ENCODE measurements around the gene USP2.

Gene USP2

GRCh38 chr11:119421941-119422808, 40.7 kb upstream of the USP2 start:
- peak; percentile 48 for ATAC-seq
- TF ChIP-seq ESRRG (CRISPR knock-in tag; IDR thresholded peaks at IDR 0.05) (no peak), OSR1 (CRISPR knock-in tag; IDR thresholded peaks at IDR 0.05) (no peak), ZNF8 (CRISPR knock-in tag; IDR thresholded peaks at IDR 0.05) (no peak), GLIS3 (CRISPR knock-in tag; IDR thresholded peaks at IDR 0.05) (no peak), RARB (CRISPR knock-in tag; IDR thresholded peaks at IDR 0.05) (no peak)

DNA sequence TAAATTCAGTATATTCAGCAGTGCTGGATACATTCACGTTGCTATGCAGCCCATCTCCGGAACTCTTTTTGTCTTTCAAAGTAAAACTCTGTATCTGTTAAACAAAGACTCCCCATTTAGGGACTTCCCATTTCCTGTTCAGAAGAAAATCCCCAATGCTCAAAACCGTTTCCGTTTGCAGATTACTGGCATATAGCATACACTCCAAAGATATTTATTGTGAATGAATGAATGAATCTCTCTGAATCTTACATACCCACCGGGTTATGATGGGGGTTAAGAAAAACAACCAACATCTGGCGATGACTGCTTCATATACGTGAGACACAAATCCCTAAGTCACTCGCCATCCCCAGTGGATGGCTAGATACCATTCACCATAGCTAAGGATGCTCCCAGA, 39.9 kb upstream of the USP2 start:
- no peak for TF ChIP-seq ZNF70 (CRISPR knock-in tag; IDR thresholded peaks at IDR 0.05)
- no peak for ATAC-seq

GRCh38 chr11:119420631-119421030, 39.1 kb upstream of the USP2 start:
- TF ChIP-seq TSHZ2 (CRISPR knock-in tag; IDR thresholded peaks at IDR 0.05) (no peak), ZFP3 (CRISPR knock-in tag; IDR thresholded peaks at IDR 0.05) (no peak), CSRNP3 (CRISPR knock-in tag; IDR thresholded peaks at IDR 0.05) (no peak), ZNF8 (CRISPR knock-in tag; IDR thresholded peaks at IDR 0.05) (no peak), SNAI2 (CRISPR knock-in tag; IDR thresholded peaks at IDR 0.05) (no peak), ZNF70 (CRISPR knock-in tag; IDR thresholded peaks at IDR 0.05) (no peak), ZFP30 (CRISPR knock-in tag; IDR thresholded peaks at IDR 0.05) (no peak), PPARA (CRISPR knock-in tag; IDR thresholded peaks at IDR 0.05; ENCODE audit: borderline replicate concordance) (no peak), ESRRG (CRISPR knock-in tag; IDR thresholded peaks at IDR 0.05) (no peak), TCF4 (CRISPR knock-in tag; IDR thresholded peaks at IDR 0.05; ENCODE audit: borderline replicate concordance) (no peak), GLIS3 (CRISPR knock-in tag; IDR thresholded peaks at IDR 0.05) (no peak), CREB5 (CRISPR knock-in tag; IDR thresholded peaks at IDR 0.05; ENCODE audit: low read depth) (no peak), OSR1 (CRISPR knock-in tag; IDR thresholded peaks at IDR 0.05) (no peak), ARNTL (CRISPR knock-in tag; IDR thresholded peaks at IDR 0.05; ENCODE audit: borderline replicate concordance, low read depth) (no peak), POU6F1 (CRISPR knock-in tag; IDR thresholded peaks at IDR 0.05; ENCODE audit: borderline replicate concordance, low read depth) (no peak), ZC3H10 (CRISPR knock-in tag; IDR thresholded peaks at IDR 0.05) (no peak), RARB (CRISPR knock-in tag; IDR thresholded peaks at IDR 0.05) (no peak)
- TF ChIP-seq, protein P1, sequence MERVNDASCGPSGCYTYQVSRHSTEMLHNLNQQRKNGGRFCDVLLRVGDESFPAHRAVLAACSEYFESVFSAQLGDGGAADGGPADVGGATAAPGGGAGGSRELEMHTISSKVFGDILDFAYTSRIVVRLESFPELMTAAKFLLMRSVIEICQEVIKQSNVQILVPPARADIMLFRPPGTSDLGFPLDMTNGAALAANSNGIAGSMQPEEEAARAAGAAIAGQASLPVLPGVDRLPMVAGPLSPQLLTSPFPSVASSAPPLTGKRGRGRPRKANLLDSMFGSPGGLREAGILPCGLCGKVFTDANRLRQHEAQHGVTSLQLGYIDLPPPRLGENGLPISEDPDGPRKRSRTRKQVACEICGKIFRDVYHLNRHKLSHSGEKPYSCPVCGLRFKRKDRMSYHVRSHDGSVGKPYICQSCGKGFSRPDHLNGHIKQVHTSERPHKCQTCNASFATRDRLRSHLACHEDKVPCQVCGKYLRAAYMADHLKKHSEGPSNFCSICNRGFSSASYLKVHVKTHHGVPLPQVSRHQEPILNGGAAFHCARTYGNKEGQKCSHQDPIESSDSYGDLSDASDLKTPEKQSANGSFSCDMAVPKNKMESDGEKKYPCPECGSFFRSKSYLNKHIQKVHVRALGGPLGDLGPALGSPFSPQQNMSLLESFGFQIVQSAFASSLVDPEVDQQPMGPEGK (CRISPR knock-in tag; IDR thresholded peaks at IDR 0.05; ENCODE audit: borderline replicate concordance), result no peak
- ATAC-seq, result no peak

All from SK-N-SH treated with all-trans-retinoic acid at 6 μM for 48 hours (cell line).